CD14-positive monocyte (primary cell): ENCODE measurements around the gene TP53I13. TPM values are rescaled to one million over a fixed set of nuclear protein-coding genes. Genes with fewer than 3 reads are reported as not detected.
A peak's percentile ranks its signal among the peaks of the same experiment; 100 is the strongest.

ENCODE experiments used
- DNase-seq, 3 donors: peaks; one replicate each; pipeline ENCODE4 v3.0.0-alpha.2; 2011 to 2022
- H2AFZ ChIP-seq: 2 replicates; pipeline ENCODE4 v1.6.0; 2012; ENCODE audit warnings: mild to moderate bottlenecking, low read depth, low read length, inconsistent platforms; ENCODE audit not compliant: insufficient read depth, poor library complexity, severe bottlenecking
- H3K27ac ChIP-seq, 2 donors: 1 replicate in 1 of 2; 2 replicates in 1 of 2; pipeline ENCODE4 v1.5.1; 2012 to 2013; ENCODE audit warnings: low read length in 2 of 2, control low read depth in 1 of 2, inconsistent platforms in 1 of 2, low read depth in 1 of 2, mild to moderate bottlenecking in 1 of 2
- H3K27me3 ChIP-seq, 2 donors: one replicate each; pipeline versions ENCODE4 v1.6.0 to v1.6.1; 2011 to 2013; ENCODE audit warnings: low read length in 2 of 2; ENCODE audit not compliant: control insufficient read depth in 2 of 2, insufficient read depth in 2 of 2
- H3K36me3 ChIP-seq, 2 donors: replicated peaks in 1 of 2; 1 replicate in 1 of 2; 2 replicates in 1 of 2; pipeline versions ENCODE4 v1.5.1 to v1.6.1; 2012 to 2013; ENCODE audit warnings: low read length in 2 of 2, control low read depth in 1 of 2, inconsistent platforms in 1 of 2, mild to moderate bottlenecking in 1 of 2; ENCODE audit not compliant: insufficient read depth in 2 of 2, control insufficient read depth in 1 of 2
- H3K4me1 ChIP-seq, 2 donors: 1 replicate in 1 of 2; 2 replicates in 1 of 2; pipeline versions ENCODE4 v1.5.1 to v1.6.1; 2012 to 2013; ENCODE audit warnings: low read length in 2 of 2, control low read depth in 1 of 2, inconsistent platforms in 1 of 2, mild to moderate bottlenecking in 1 of 2, moderate library complexity in 1 of 2; ENCODE audit not compliant: insufficient read depth in 2 of 2, control insufficient read depth in 1 of 2
- H3K4me2 ChIP-seq: replicated peaks from 2 replicates; pipeline ENCODE3; 2012; ENCODE audit warnings: low read length, moderate library complexity, mild to moderate bottlenecking; ENCODE audit not compliant: poor library complexity, severe bottlenecking; ENCODE audit errors: extremely low read depth
- H3K4me3 ChIP-seq, 3 experiments: fragments of 200-600 bp in 1 of 3; sonication (generic) in 1 of 3; replicated peaks in 1 of 3; 1 replicate in 2 of 3; 2 replicates in 1 of 3; pipeline ENCODE4 v1.5.1; 2011 to 2013; ENCODE audit warnings: low read length in 3 of 3, mild to moderate bottlenecking in 3 of 3, control low read depth in 2 of 3, low read depth in 2 of 3, inconsistent platforms in 1 of 3, moderate library complexity in 1 of 3
- H3K79me2 ChIP-seq: 2 replicates; pipeline ENCODE4 v1.6.0; 2012; ENCODE audit warnings: mild to moderate bottlenecking, control low read depth, inconsistent platforms, low read length, moderate library complexity; ENCODE audit not compliant: insufficient read depth
- H3K9ac ChIP-seq: 2 replicates; pipeline ENCODE4 v1.6.0; 2017; ENCODE audit warnings: low read length, mild to moderate bottlenecking; ENCODE audit not compliant: insufficient read depth, poor library complexity, severe bottlenecking
- H3K9me3 ChIP-seq, 2 donors: replicated peaks in 1 of 2; 1 replicate in 1 of 2; 2 replicates in 1 of 2; pipeline versions ENCODE4 v1.5.1 to v1.6.1; 2012 to 2013; ENCODE audit warnings: low read length in 2 of 2, control low read depth in 1 of 2; ENCODE audit not compliant: control insufficient read depth in 1 of 2, insufficient read depth in 1 of 2
- H4K20me1 ChIP-seq: 2 replicates; pipeline ENCODE4 v1.6.0; 2012; ENCODE audit warnings: mild to moderate bottlenecking, low read length, control low read depth, moderate library complexity; ENCODE audit not compliant: insufficient read depth
- H3K27ac Mint-ChIP-seq, 7 donors: one replicate each; pipeline ENCODE4 v1.8.0; 2020; ENCODE audit warnings: mild to moderate bottlenecking in 7 of 7, mixed read lengths in 7 of 7, moderate library complexity in 6 of 7, inconsistent platforms in 2 of 7
- H3K27me3 Mint-ChIP-seq, 3 donors: one replicate each; pipeline ENCODE4 v1.8.0; 2021 to 2022; ENCODE audit warnings: low read depth in 3 of 3, mild to moderate bottlenecking in 3 of 3, mixed read lengths in 3 of 3, moderate library complexity in 3 of 3, inconsistent platforms in 1 of 3
- H3K36me3 Mint-ChIP-seq, 2 donors: one replicate each; pipeline ENCODE4 v1.8.0; 2020; ENCODE audit warnings: mixed read lengths in 2 of 2, inconsistent platforms in 1 of 2, mild to moderate bottlenecking in 1 of 2
- H3K4me1 Mint-ChIP-seq: one replicate; pipeline ENCODE4 v1.8.0; 2020; ENCODE audit warnings: mild to moderate bottlenecking, mixed read lengths
- H3K4me3 Mint-ChIP-seq, 2 donors: one replicate each; pipeline ENCODE4 v1.8.0; 2020; ENCODE audit warnings: mild to moderate bottlenecking in 2 of 2, mixed read lengths in 2 of 2, moderate library complexity in 1 of 2
- H3K9me3 Mint-ChIP-seq, 7 donors: one replicate each; pipeline ENCODE4 v1.8.0; 2020 to 2022; ENCODE audit warnings: mixed read lengths in 7 of 7, mild to moderate bottlenecking in 6 of 7, moderate library complexity in 6 of 7, inconsistent platforms in 2 of 7
- WGBS: methylation state at CpG from one replicate; pipeline ENCODE4 v1.1.5; 2013; ENCODE audit warnings: missing lambda C conversion rate; ENCODE audit not compliant: insufficient coverage; 5-methylcytosine and 5-hydroxymethylcytosine counted together
- intact Hi-C, 2 donors: fragments of 100-400 bp; cut with micrococcal nuclease; formaldehyde crosslinking; loops; one replicate each; pipeline versions ENCODE4 v1.15.0 to v1.15.1; 2023
- polyA plus RNA-seq, 3 donors: library from polyadenylated mRNA; depleted of rRNA in 1 of 3; unstranded in 2 of 3; stranded (reverse) in 1 of 3; fragments of 300-500 nt in 2 of 3; fragments of >200 nt in 1 of 3; fragmentation: Illumina TruSeq in 2 of 3; gene quantifications; 1 replicate in 2 of 3; 2 replicates in 1 of 3; pipeline ENCODE4 v1.2.3, GENCODE V29; 2012 to 2021
- TF ChIP-seq, protein P1 (sequence below): fragments of 200-600 bp; IDR thresholded peaks from one replicate; pipeline ENCODE4 v1.8.0; 2022; ENCODE audit warnings: antibody characterized with exemption, mild to moderate bottlenecking

Gene TP53I13
- polyA plus RNA-seq, 3 donors = 9.4 to 58.6 (median 14.4) TPM

GRCh38 chr17:29563816-29564215 lies 4.7 kb upstream of the TP53I13 start:
- H3K27me3 ChIP-seq = no peaks in the 10 kb centered on the region
- WGBS = 44% methylated on average over 1 of the region's 3 CpGs
- H3K9ac ChIP-seq = no peak overlapping the region
- peaks cover 66% of the 10 kb centered on the region for H3K4me1 Mint-ChIP-seq
- no peak overlapping the region for H3K27ac ChIP-seq
- H3K4me1 ChIP-seq = peaks cover 60 to 63% of the 10 kb centered on the region in 2 donors
- H3K4me2 ChIP-seq = no peak overlapping the region
- peaks cover 14 to 15% of the 10 kb centered on the region in 2 donors for H3K36me3 Mint-ChIP-seq
- peaks cover 0 to 5% (median 0%) of the 10 kb centered on the region in 3 donors for H3K27me3 Mint-ChIP-seq
- peaks cover 36% of the 10 kb centered on the region for H3K79me2 ChIP-seq
- no peaks in the 10 kb centered on the region for H3K9me3 ChIP-seq
- no peak overlapping the region for H2AFZ ChIP-seq
- H3K4me3 Mint-ChIP-seq = no peak overlapping the region
- H3K27ac Mint-ChIP-seq = no peak overlapping the region
- H3K4me3 ChIP-seq = no peak overlapping the region
- no peaks in the 10 kb centered on the region for H3K9me3 Mint-ChIP-seq
- no peaks in the 10 kb centered on the region for H3K36me3 ChIP-seq
- intact Hi-C loops = loop anchor here (10.0 kb wide), 2 partner anchors 51 to 199 kb away; no protein-coding TSS in a partner anchor
- DNase-seq = no peak
- TF ChIP-seq, protein P1, sequence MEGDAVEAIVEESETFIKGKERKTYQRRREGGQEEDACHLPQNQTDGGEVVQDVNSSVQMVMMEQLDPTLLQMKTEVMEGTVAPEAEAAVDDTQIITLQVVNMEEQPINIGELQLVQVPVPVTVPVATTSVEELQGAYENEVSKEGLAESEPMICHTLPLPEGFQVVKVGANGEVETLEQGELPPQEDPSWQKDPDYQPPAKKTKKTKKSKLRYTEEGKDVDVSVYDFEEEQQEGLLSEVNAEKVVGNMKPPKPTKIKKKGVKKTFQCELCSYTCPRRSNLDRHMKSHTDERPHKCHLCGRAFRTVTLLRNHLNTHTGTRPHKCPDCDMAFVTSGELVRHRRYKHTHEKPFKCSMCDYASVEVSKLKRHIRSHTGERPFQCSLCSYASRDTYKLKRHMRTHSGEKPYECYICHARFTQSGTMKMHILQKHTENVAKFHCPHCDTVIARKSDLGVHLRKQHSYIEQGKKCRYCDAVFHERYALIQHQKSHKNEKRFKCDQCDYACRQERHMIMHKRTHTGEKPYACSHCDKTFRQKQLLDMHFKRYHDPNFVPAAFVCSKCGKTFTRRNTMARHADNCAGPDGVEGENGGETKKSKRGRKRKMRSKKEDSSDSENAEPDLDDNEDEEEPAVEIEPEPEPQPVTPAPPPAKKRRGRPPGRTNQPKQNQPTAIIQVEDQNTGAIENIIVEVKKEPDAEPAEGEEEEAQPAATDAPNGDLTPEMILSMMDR = no peak
- H4K20me1 ChIP-seq = peaks cover 5% of the 10 kb centered on the region

GRCh38 chr17:29565643-29566472 lies 2.6 kb upstream of the TP53I13 start:
- Histone ChIP-seq H3K4me1 (peaks cover 53 to 56% of the 10 kb centered on the region in 2 donors), H3K36me3 (no peaks in the 10 kb centered on the region), H3K9ac (peak overlapping the region; percentile 58), H3K27me3 (no peaks in the 10 kb centered on the region), H3K9me3 (no peaks in the 10 kb centered on the region), H3K27ac (no peak overlapping the region), H2AFZ (peak overlapping the region; percentile 96), H4K20me1 (peaks cover 10% of the 10 kb centered on the region), H3K4me3 (peak overlapping the region; percentile 45 to 97 (median 65)), H3K79me2 (peaks cover 42% of the 10 kb centered on the region), H3K4me2 (peak overlapping the region; percentile 100)
- Mint-ChIP-seq H3K36me3 (peaks cover 18% of the 10 kb centered on the region in 2 donors), H3K27me3 (peaks cover 0 to 7% (median 0%) of the 10 kb centered on the region in 3 donors), H3K9me3 (no peaks in the 10 kb centered on the region), H3K4me1 (peaks cover 59% of the 10 kb centered on the region), H3K27ac (peak overlapping the region in 3 of 7 donors; percentile 70 to 76 (median 75)), H3K4me3 (peak overlapping the region; percentile 91 to 95)
- peak in 2 of 3 donors; percentile 29 to 36 for DNase-seq
- intact Hi-C loops = loop anchor here (10.0 kb wide), 2 partner anchors 49 to 201 kb away; no protein-coding TSS in a partner anchor
- TF ChIP-seq, protein P1 = peak; percentile 27
- WGBS = 11% methylated on average over 55 of the region's 55 CpGs
